Uterus (tissue), 4 donors: ENCODE results near the gene TMEM273. TPM values are rescaled to one million over a fixed set of nuclear protein-coding genes. Genes with fewer than 3 reads are reported as not detected.

ENCODE experiments used
- DNase-seq, 2 donors: peaks; one replicate each; pipeline ENCODE4 v3.0.0-alpha.2; 2019 to 2020
- H3K27ac ChIP-seq, 2 donors: fragments of 200-600 bp; sonication (generic); 1 replicate in 1 of 2; 2 replicates in 1 of 2; pipeline ENCODE4 v1.5.1; 2016 to 2018
- H3K27me3 ChIP-seq, 2 donors: fragments of 200-600 bp; sonication (generic); one replicate each; pipeline ENCODE4 v1.5.1; 2018 to 2019; ENCODE audit warnings: control low read depth in 1 of 2
- H3K36me3 ChIP-seq, 2 donors: fragments of 200-600 bp; sonication (generic); one replicate each; pipeline ENCODE4 v1.5.1; 2019; ENCODE audit warnings: control low read depth in 1 of 2
- H3K4me1 ChIP-seq, 2 donors: fragments of 200-600 bp; sonication (generic); one replicate each; pipeline ENCODE4 v1.5.1; 2018 to 2019; ENCODE audit warnings: control low read depth in 1 of 2
- H3K4me3 ChIP-seq, 2 donors: fragments of 200-600 bp; sonication (generic); 1 replicate in 1 of 2; 2 replicates in 1 of 2; pipeline ENCODE4 v1.5.1; 2018 to 2019; ENCODE audit warnings: mild to moderate bottlenecking in 1 of 2
- H3K9me3 ChIP-seq, 2 donors: fragments of 200-600 bp; sonication (generic); one replicate each; pipeline ENCODE4 v1.5.1; 2019; ENCODE audit warnings: control low read depth in 1 of 2
- CTCF ChIP-seq, 4 experiments: fragments of 200-600 bp in 2 of 4; fragments of 450-650 bp in 2 of 4; sonication (generic) in 2 of 4; IDR thresholded peaks; one replicate each; pipeline ENCODE4 v1.5.1; 2016 to 2019; ENCODE audit warnings: antibody characterized with exemption in 4 of 4, mild to moderate bottlenecking in 2 of 4, moderate library complexity in 1 of 4
- POLR2A ChIP-seq, 2 donors: fragments of 450-650 bp; IDR thresholded peaks; one replicate each; pipeline ENCODE4 v1.6.1; 2016; ENCODE audit warnings: antibody characterized with exemption in 2 of 2, mild to moderate bottlenecking in 1 of 2, moderate library complexity in 1 of 2
- intact Hi-C: fragments of 100-400 bp; cut with DNase I; formaldehyde crosslinking; loops from one replicate; pipeline ENCODE4 v1.15.1; 2023; ENCODE audit warnings: low total_unique reads
- total RNA-seq, 4 donors: library from RNA; depleted of rRNA in 3 of 4; stranded (reverse); fragments of >200 nt in 3 of 4; gene quantifications; one replicate each; pipeline versions ENCODE4 v1.1.0 to v1.2.4, GENCODE V29; 2014 to 2023
- donor health status: DM: yes; HTN: yes; CAD: no.

TMEM273 gene
- total RNA-seq, 4 donors from 2014 or later, result 8.5 to 38.9 (median 14.7) TPM

DNA sequence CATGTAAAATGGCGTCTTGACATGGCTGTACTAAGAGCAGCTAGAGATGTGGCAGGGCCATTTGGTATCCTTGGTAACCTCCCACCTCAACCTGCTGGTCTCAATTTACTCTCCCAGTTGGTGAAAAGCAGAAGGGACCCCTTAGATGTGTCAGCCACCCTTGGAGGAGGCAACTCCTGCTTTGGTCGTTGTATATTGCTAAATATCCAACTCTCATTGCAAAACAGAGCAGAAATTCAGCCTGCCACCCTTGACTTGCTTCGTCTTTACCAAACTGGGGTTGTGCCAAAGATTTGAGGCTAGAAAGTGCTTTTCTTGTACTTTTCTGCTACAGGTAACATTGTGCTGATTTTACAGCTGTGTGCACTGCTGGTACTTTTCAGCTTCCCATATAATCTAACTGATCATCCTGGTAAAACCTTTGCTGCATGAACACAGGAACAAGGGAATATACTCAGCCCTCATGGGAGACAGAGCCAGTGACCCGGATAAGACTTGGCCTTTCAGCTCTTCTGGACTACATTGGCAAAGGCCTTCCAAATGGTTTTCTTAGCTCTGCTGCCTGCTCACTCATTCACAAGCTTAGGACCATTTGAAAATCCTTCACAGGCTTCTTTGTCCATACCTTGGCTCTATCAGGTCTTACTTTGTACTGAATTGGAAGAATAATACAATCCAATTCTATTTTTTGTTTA, 70.7 kb downstream of the TMEM273 start:
- H3K4me1 ChIP-seq, result no peaks in the 10 kb centered on the region
- H3K27ac ChIP-seq, result no peak overlapping the region
- no peak for DNase-seq
- no peak for TF ChIP-seq CTCF (IDR thresholded peaks at IDR 0.05)
- TF ChIP-seq POLR2A (IDR thresholded peaks at IDR 0.05), result no peak
- no peak overlapping the region for H3K4me3 ChIP-seq
- H3K36me3 ChIP-seq, result no peaks in the 10 kb centered on the region
- no peaks in the 10 kb centered on the region for H3K27me3 ChIP-seq
- intact Hi-C loops, result no loop called here
- no peaks in the 10 kb centered on the region for H3K9me3 ChIP-seq

- no peak for DNase-seq
- peak overlapping the region in 1 of 2 donors; percentile 63 for H3K27ac ChIP-seq
- no peak overlapping the region for H3K4me3 ChIP-seq
- H3K27me3 ChIP-seq, result no peaks in the 10 kb centered on the region
- TF ChIP-seq CTCF (IDR thresholded peaks at IDR 0.05), result no peak
- no peak for TF ChIP-seq POLR2A (IDR thresholded peaks at IDR 0.05)
- intact Hi-C loops, result no loop called here
- H3K36me3 ChIP-seq, result no peaks in the 10 kb centered on the region
- no peaks in the 10 kb centered on the region for H3K9me3 ChIP-seq
- H3K4me1 ChIP-seq, result no peaks in the 10 kb centered on the region
Measured at GRCh38 chr10:49116509-49117375, 71.4 kb downstream of the TMEM273 start.

- intact Hi-C loops, result no loop called here
- H3K4me1 ChIP-seq, result no peaks in the 10 kb centered on the region
- H3K36me3 ChIP-seq, result no peaks in the 10 kb centered on the region
- DNase-seq, result no peak
- H3K9me3 ChIP-seq, result no peaks in the 10 kb centered on the region
- TF ChIP-seq CTCF (IDR thresholded peaks at IDR 0.05) (no peak), POLR2A (IDR thresholded peaks at IDR 0.05) (no peak)
- peak overlapping the region in 1 of 2 donors; percentile 38 for H3K4me3 ChIP-seq
- H3K27ac ChIP-seq, result peak overlapping the region; percentile 63 to 87
- H3K27me3 ChIP-seq, result no peaks in the 10 kb centered on the region
Measured at GRCh38 chr10:49115796-49116508, 72.2 kb downstream of the TMEM273 start.

DNA sequence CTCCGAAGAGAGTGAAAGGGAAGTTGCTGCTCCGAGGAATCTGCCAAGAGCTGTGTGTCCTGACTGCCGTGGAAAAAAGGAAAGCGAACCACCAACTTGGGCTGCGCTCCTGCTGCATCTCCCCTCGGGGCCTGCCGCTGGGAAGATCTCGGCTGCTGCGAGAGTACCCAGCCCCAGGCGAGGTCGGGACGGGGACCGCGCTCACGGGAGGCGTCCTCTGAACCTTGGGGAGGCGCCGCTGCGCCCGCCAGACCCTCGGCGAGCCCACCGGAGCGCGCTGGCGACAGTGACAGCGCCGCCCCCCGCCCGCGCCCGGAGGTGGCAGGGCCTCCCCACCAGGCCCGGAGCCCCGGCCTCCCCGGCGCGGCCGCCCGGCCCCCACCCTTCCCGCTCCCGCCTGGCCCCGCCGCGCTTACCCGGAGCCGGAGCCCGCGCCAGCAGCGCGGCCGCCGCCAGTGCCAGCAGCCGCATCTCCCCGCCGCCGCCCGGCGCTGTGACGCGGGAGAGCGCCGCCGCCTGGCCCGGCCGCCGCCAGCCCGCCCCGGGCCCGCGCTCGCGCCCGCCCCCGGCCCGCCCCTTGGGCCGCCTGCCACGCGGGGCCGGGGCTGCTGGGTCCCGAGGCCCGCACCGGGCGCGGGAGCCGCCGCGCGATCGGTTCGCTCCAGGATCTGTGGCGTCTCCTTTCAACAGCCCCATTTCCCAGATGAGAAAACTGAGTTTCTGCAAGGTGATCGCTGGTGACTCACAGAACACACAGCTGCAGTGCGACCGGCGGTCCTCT, 73.0 kb downstream of the TMEM273 start, which contains the start of gene VSTM4:
Gene VSTM4 (minus strand): TSS at position 508 of the 781 bp plus-strand sequence. CDS start 37 bp downstream, at position 471.
- TF ChIP-seq POLR2A (IDR thresholded peaks at IDR 0.05), result peak in 1 of 2 donors; percentile 34
- TF ChIP-seq CTCF (IDR thresholded peaks at IDR 0.05), result peak in 1 of 4 experiments; percentile 23
- peak within 1 kb of the TSS; percentile 83 to 87 for H3K27ac ChIP-seq
- H3K9me3 ChIP-seq, result no peaks in the 10 kb centered on the region
- DNase-seq, result peak; percentile 43 to 55
- H3K4me1 ChIP-seq, result no peaks in the 10 kb centered on the region
- H3K36me3 ChIP-seq, result no peaks in the 10 kb centered on the region
- peak within 1 kb of the TSS; percentile 48 to 66 for H3K4me3 ChIP-seq
- H3K27me3 ChIP-seq, result no peaks in the 10 kb centered on the region
- intact Hi-C loops, result no loop called here
